Fibroblast of pulmonary artery (primary cell): ENCODE measurements around the gene GDF10.

Source experiments
- DNase-seq: peaks from one replicate; pipeline ENCODE4 v3.0.0-alpha.2; 2010; ENCODE audit warnings: low read depth
- H3K4me3 ChIP-seq: replicated peaks from 2 replicates; pipeline ENCODE4 v1.5.1; 2011; ENCODE audit warnings: low read depth, mild to moderate bottlenecking, control low read depth, low read length, moderate library complexity
- TF ChIP-seq, protein P1 (sequence below): IDR thresholded peaks from 2 replicates; pipeline ENCODE4 v1.5.1; 2011; ENCODE audit warnings: mild to moderate bottlenecking, control low read depth, low read length, inconsistent platforms; ENCODE audit errors: missing control alignments

The GDF10 gene

DNA sequence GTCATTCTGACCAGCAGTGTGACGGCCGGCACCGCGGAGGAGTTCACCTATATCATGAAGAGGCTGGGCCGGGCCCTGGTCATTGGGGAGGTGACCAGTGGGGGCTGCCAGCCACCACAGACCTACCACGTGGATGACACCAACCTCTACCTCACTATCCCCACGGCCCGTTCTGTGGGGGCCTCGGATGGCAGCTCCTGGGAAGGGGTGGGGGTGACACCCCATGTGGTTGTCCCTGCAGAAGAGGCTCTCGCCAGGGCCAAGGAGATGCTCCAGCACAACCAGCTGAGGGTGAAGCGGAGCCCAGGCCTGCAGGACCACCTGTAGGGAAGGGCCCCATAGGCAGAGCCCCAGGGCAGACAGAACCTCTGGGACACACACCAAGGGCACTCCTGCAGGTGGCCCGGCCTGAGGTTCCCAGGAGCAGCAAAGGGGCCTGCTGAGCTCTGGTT is 57.2 kb downstream of the GDF10 start:
- DNase-seq: no peak
- H3K4me3 ChIP-seq: no peak overlapping the region
- TF ChIP-seq, protein P1, sequence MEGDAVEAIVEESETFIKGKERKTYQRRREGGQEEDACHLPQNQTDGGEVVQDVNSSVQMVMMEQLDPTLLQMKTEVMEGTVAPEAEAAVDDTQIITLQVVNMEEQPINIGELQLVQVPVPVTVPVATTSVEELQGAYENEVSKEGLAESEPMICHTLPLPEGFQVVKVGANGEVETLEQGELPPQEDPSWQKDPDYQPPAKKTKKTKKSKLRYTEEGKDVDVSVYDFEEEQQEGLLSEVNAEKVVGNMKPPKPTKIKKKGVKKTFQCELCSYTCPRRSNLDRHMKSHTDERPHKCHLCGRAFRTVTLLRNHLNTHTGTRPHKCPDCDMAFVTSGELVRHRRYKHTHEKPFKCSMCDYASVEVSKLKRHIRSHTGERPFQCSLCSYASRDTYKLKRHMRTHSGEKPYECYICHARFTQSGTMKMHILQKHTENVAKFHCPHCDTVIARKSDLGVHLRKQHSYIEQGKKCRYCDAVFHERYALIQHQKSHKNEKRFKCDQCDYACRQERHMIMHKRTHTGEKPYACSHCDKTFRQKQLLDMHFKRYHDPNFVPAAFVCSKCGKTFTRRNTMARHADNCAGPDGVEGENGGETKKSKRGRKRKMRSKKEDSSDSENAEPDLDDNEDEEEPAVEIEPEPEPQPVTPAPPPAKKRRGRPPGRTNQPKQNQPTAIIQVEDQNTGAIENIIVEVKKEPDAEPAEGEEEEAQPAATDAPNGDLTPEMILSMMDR: no peak

DNA sequence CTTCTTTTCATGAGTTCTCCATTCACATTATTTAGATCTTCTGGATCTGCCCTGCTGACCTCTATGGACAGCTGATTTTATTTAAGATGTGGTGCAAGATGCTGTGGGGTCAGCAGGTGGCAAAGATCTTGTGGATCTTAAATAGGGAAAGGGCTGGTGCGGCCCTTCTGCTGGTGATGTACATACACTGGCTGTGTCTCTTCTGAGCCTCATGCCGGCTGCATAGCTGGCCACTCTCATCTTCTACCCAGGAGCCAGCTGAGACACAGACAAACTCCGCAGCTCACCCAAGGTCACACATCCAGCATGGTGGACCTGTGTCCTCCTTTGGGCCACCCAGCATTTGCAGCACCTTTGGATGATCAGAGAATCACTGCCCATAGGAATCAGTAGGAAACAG is 57.9 kb downstream of the GDF10 start:
- DNase-seq: no peak
- TF ChIP-seq, protein P1: no peak
- no peak overlapping the region for H3K4me3 ChIP-seq

DNA sequence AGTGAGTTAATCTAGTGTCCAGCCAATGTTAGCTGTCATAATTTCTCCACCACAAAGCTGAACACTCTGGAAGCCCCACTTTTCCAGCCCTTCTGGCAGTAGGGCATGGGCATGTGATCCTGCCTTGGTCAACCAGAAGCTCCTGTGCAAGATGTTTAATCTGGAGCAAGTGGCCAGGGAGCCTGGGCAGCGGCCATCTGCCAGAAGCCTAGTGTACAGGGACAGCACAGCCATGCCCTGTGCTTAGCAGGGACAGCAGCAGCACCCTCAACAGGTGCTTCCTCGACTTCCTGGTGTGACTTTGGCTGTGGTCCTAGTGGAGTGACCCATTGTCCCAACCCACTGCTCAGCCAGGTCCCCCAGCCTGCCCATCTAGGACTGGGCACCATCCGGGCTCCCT is 58.5 kb downstream of the GDF10 start:
- DNase-seq: no peak
- TF ChIP-seq, protein P1: no peak
- no peak overlapping the region for H3K4me3 ChIP-seq

DNA sequence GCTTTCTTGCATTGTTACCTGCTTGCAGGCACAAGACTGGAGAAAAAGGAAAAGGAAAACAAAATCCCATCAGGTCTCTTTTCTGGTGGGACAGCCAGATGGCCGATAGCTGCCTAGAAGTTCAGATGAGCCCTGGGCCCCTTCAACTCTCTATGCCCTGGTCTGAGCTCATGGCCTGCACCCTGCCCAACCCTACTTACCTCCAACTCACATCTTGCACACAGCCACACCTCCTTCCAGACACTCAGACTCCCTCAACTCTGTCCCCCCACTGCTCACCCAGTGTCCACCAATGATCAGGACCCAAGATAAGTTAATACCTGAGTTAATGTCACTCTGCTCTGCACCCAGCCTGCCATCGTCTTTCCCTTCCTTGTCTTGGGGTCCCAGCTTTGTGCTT is 59.1 kb downstream of the GDF10 start:
- TF ChIP-seq, protein P1: no peak
- no peak for DNase-seq
- no peak overlapping the region for H3K4me3 ChIP-seq

DNA sequence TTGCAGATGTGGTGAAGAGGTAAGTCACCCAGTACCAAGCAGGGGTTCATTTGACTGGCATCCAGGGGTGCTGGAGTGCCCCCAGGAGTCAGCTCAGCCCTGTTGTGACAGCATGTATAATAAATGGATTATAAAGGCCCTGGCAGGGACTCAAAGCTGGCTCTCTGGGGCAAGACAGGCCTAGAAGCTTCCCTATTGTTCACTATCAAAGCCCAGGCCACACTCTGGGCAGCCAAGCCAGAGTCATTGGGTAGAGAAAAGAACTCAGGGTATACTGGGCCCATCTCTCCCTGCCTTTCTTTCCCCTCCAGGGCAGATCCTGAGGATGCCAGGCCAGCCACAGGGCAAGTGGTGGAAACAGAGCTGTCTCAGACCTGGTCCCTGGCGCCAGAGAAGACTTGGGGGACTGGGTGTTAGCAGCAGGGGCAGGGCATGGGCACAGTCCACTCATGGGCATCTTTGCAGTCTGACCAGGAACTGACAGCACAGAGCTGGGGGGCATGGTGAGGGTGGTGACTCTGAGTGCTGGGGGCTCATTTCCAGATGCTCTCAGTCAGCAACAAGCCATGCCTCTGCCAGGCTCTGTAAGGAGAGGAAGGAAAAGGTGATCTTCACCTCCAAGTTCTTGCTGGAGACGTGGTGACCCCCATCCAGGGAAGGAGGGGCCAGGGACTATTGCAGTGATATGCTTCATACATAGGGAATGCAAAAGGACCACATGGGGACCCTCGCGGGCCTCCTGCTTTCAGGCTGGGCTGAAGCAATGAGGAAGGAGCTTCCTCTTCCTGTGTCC is 59.8 kb downstream of the GDF10 start:
- no peak overlapping the region for H3K4me3 ChIP-seq
- TF ChIP-seq, protein P1: no peak
- no peak for DNase-seq

DNA sequence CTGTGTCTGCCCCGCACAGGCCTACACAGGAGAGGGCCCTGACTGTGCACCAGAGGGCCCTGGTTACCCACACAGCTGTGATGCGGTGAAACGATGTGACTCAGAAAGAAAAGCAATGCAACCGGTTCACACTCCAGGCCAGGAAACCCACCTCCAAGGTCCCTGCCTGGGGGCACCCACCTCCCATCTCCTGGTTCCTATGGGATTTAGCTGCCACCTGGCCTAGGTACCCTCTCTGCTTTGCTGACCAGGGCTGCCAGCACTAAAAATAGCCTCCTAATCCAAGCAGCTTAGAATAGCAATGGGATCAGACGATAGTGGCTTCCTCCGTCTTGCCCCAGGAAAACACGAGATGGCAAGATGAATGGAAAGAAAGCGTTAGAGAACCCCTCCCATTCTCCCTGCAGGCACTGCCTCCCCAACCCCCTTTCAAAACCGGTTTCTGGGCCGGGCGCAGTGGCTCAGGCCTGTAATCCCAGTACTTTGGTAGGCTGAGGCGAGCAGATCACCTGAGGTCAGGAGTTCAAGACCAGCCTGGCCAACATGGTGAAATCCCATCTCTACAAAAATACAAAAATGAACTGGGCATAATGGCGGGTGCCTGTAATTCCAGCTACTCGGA is 60.5 kb downstream of the GDF10 start:
- H3K4me3 ChIP-seq: no peak overlapping the region
- TF ChIP-seq, protein P1: no peak
- no peak for DNase-seq
